Measurements from ENCODE around the gene PAPSS1.
"Not testable (repeated sequence)": the region's sequence is repeated elsewhere in the genome, so short reads cannot be mapped to it uniquely, and the experiment has no call there.

PAPSS1 gene

DNA sequence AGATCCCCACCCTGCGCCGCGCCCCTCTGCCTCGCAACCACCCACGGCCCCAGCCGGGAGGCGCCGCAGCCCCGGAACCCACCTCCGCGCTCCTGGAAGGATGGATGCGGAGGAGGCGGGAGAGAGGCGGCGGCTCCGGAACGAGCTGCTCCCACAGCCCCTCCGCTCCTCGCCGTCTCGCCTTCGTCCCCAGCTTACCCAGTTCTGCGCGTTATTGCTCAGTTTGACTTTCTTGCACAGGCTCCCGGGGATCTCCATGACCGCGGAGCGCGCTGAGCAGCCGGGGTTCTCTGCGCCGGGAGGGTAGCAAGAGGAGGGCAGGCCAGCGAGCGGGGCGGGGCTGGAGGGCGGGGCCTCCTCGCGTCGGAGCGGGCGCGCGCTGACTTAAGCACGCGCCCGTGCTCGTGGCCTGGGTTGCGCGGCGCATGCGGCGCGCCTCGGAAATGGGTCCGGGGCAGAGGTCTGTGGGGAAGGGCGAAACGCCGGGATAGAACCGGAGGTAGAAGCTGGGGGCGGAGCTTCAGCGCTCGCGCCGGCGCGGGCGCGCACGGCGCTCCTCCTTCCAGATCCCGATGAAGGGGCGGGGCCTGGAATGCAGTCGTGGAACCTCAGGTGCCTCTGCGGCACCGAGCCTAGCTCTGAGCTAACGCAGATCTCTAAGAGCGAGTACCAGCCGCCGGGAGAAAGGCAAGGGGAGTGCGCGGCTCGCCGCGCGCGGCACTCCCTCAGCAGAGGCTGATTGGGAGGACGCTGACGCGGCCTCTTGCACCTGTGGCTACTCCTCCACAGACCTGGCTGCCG lies at the start of gene PAPSS1:
PAPSS1 (minus strand) TSS at position 313 of the 801 bp plus-strand sequence; CDS start at position 258, 55 bp downstream.
- peak; percentile 83 to 95 (median 91) for DNase-seq (ENCODE audit: low read depth in 3 of 3)

DNA sequence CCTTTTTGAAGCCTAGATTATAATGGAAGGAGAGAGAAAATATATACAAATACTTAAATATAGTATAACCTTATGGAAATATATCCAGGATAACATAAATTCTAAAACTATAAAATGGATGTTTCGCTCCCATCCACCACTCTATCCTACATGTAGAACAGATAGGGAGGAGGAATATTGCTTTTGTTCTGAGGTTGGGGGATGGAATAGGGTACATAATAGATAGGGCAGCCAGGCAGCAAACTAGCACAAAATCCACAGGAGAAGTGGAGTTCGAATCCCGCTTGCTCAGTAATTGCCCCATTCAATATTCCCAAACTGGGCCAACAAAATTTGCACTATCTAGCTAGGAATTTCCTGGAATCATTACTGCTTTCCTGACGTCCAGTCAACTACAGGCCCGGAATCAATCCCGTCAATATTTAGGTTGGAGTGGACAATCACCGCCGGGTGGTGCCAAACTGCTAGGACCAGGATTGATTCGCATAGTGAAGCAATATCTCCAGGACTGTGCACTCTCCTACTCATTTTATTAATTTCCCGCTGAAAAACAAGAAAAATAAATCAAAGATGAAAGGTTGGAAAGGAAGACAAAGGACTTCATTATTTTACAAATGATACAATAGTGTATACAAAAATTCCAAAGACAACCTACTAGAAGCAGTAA lies 40.4 kb upstream of the PAPSS1 start:
- DNase-seq (ENCODE audit: low read depth in 3 of 3): no peak

DNA sequence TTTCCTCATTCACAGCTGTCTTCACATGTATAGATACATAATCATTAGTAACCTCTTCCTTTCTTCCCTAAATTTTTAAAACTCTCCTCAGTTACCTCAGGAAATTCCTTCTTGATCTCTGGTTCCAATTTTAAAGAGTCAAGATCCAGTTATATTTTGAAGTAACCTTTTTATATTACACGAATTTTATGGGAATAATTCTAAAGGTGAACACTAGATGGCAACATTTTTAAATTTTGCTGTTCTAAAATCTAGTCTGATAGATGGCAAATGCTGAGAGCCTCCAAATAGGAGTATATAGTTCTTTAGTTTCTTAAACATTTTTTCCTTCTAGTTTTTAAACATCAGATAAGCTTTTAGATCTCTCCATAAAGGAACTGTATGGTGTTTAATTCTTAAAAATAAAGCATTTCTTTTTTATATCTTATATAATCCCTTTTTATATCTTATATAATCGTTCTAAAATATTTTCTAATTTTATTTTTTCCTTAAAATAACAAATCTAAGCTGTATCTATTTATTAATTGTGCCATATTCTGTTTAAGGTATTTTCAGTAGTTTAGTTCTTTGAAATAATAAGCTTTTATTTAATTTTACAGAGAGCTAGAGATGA lies 37.9 kb upstream of the PAPSS1 start:
- DNase-seq (ENCODE audit: low read depth in 3 of 3): no peak

DNA sequence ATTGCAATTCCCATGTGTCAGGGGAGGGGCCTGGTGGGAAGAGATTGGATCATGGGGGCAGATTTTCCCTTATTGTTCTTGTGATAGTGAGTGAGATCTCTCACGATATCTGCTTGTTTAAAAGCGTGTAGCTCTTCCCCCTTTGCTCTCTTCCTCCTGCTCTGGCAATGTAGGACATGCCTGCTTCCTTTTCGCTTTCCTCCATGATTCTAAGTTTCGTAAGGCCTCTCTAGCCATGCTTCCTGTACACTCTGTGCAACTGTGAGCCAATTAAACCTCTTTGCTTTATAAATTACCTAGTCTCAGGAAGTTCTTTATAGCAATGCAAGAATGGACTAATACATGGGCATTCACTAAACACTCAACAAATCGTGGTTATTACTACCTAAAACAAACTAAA lies 37.2 kb upstream of the PAPSS1 start:
- no peak for DNase-seq (ENCODE audit: low read depth in 3 of 3)

DNA sequence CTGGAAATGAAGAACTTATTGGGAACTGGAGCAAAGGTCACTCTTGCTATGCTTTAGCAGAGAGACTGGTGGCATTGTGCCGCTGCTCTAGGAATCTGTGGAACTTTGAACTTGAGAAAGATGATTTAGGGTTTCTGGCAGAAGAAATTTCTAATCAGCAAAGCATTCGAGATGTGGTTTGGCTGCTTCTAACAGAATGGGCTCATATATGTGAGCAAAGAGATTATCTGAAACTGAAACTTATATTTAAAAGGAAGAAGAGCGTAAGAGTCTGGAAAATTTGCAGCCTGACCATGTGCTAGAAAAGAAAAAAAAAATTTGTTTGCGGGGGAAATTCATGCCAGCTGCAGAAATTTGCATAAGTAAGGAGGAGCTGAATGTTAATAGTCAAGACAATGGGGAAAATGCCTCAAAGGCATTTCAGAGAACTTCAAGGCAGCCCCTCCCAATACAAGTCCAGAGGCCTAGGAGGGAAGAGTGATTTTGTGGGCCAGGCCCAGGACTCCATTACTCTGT lies 35.9 kb upstream of the PAPSS1 start:
- no peak for DNase-seq (ENCODE audit: low read depth in 3 of 3)

DNA sequence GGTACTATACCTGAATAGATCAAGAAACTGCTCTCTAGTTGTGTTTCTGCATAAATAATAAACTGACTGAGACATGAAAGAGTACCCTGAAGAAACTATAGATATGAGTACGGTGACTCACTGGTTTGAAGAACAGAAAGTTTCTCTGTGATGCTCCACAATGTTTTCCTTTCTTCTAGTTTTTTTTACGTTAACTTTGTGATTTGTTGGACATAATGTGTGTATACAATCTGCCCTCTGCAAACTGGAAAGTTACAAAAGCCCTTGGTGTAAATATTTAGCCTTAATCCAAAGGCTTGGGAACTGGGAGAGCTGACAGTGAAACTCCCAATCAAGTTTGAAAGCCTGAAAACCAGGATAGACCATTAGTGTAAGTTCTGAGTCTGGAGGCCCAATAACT lies 31.6 kb upstream of the PAPSS1 start:
- no peak for DNase-seq (ENCODE audit: low read depth in 3 of 3)

DNA sequence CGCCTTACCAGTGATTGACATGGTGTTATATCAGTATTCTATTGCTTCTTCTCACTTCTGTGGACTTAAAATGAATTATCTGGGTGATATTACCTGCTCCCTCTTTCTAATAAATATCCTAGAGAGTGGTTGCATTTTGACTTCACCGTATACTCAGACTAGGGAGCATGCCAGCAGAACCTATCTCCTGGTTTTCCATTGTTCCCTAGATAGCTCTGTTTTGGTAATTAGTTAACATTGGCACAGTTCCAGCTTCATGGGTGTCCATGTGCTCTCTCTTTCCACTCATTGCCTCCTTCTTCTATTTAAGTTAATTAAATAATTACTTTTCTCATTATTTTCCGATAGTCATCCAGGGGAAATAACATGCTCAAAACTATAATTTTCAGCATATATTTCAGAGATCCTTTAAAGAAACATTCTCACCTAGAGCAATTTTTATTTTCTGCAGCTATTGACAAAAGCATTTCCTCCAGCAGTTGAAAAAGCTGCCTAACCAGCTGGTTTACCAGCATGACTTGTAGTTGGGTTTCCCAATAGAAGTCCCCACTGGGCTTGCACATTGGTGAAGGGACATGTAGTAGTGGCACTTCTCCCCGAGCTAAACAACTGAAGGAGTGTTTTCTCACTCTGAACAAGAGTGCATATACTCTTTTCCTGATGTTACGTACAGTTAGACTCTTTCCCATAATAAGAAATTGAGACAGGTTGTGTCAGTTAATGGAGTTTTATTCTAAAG lies 27.9 kb upstream of the PAPSS1 start:
- no peak for DNase-seq (ENCODE audit: low read depth in 3 of 3)

DNA sequence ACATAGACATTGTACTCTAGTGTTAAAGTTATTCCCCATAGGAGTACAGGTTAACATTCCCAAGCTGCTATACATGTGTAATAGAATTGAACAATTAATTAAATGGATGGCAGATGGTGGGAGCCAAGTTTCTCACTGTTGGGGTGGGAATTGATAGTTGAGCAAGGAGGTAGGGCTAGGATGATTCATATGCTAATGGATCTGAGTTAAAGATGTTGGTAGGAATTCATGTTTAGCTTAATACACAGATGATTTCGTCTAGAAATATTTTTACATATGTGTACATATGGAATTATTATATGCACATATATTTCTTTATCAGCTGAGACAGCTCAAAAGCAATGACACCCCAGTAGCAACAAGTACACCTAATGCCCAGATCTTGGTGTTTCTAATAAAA lies 26.1 kb upstream of the PAPSS1 start:
- DNase-seq (ENCODE audit: low read depth in 3 of 3): no peak

DNA sequence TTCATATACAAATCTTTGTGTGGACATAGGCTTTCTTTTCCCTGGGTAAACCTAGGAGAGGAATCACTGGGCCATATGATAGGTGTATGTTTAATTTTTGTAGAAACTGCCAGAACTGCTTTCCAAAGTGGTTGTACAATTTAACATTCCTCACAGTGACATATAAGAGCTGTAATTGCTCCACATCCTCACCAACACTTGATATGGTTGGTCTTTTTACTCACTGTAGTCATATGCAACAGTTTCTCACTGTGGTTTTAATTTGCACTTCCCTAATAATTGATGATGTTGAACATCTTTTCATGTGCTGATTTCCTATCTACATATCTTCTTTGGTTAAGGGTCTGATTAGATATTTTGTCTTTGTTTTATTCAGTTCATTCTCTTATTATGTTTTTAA lies 24.5 kb upstream of the PAPSS1 start:
- DNase-seq (ENCODE audit: low read depth in 3 of 3): no peak

DNA sequence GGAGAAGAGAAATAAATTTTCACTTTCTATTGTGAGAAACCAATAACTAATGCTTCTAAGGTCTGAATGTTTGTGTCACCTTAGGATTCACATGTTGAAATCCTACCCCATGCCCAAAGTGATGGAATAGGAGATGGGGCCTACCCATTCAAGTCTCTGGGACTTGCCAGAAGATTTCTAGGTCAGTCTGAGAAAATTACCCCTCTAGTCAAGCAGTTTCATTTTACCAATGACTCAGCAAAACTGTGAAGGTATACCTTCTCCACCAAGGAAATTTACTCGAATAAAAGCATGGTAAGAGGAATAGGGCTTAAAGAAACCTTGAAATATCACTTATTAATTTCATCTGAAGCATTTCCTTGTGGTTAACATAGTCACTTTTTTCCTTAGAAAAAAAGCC lies 23.5 kb upstream of the PAPSS1 start:
- no peak for DNase-seq (ENCODE audit: low read depth in 3 of 3)

DNA sequence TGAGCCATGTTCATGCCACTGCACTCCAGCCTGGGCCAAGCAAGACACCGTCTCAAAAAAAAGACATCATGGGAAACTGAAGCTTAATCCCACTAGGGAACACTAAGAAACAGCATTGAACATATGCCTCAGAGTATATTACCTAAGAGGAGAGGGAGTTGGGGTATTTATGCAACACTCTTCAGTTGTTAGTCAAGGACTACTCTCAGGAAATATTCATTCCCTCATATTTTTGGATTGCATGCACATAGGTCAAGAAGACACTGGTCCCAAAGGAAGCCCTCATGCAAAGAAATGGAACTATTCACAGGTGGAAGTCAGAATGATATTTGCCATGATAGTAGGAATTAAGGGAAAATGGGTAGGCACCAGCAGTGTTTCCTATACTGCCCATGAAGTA lies 22.8 kb upstream of the PAPSS1 start:
- no peak for DNase-seq (ENCODE audit: low read depth in 3 of 3)

DNA sequence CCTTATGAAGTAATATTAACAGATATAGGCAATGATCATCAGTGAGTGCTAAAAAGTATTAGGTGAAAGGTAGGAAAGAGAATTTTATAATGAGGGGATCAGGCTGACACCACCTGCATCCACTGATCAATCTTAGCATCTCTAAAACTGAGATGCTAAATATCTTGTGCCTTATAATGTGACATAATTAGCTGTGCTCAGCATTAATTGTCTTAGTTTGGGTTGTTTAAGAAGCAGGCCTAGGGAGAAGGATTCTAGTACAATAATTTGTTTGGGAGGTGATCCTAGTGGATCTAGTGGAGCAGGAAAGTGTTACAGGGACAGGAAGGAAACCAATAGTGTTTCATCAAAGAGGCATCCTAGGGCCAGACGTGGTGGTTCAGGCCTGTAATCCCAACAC lies 22.2 kb upstream of the PAPSS1 start:
- no peak for DNase-seq (ENCODE audit: low read depth in 3 of 3)

DNA sequence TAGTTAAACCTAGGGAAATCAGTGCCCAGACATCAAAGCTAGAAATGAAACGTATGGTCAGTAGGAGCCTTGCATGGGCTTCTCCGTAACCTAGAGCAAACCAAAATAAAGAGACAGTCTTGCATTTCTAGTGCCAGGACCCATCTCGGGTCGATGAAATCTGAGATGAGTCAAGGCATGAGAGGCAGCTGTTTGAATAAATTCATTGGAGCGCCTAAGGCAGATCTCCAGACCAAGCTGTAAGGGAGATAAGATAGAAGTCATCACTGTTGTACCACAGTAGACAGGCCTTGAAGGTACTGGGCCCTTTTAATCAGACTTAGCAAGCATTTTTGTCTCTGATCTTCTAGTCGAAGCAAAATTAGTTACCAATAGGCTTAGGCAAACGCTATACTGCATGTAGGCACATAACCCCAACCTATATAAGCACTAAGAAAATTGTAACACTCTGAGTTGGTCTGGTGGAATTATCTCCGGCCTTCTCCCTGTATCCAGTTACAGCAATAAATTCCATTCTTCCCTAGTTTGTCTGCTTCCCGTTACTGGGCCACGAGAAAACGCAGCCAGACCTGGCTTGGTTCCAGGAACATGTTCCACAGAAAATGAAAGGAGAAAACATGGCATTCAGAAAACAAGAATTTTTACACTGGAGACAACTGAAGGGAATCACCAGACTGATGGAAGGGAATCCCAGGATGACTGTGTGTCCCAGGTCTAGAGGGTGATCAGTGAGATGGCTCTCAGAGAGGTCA lies 21.1 kb upstream of the PAPSS1 start:
- DNase-seq (ENCODE audit: low read depth in 3 of 3): no peak

DNA sequence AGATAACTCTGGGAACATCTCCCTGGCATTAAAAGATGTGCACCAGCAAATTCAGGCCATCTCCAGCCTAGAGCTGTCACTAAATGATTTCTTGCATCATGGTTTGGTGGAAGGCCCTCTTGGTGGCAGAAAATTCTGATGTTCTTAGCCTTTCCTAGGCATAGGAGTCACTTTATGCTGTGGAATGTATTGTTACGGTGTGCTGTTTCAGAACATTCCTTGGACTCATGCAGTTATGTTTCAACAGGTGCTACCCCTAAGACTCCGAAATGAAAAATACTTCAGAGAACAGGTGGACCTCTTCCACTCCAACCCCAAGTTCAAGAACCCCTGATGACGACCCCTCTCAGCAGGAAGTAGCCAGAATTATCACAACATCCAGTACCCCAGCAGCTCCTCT lies 20.3 kb upstream of the PAPSS1 start:
- DNase-seq (ENCODE audit: low read depth in 3 of 3): no peak

DNA sequence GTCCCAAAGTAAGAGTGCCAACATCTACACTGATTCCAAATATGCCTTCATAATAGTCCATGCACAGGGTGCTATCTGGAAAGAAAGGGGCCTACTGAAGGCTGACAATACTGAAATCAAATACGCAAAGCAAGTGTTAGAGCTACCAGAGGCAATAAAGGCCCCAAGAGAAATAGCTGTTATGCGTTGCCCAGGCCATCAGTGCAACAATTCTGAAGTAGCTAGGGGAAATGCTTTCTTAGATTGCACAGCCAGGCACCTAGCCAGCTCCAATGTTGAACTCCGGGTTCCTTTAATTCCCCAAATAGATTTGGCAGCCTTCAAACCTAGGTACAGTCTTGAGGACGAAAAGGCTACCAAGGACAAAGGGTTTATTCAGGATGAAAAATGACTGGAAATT lies 17.4 kb upstream of the PAPSS1 start:
- DNase-seq (ENCODE audit: low read depth in 3 of 3): no peak

DNA sequence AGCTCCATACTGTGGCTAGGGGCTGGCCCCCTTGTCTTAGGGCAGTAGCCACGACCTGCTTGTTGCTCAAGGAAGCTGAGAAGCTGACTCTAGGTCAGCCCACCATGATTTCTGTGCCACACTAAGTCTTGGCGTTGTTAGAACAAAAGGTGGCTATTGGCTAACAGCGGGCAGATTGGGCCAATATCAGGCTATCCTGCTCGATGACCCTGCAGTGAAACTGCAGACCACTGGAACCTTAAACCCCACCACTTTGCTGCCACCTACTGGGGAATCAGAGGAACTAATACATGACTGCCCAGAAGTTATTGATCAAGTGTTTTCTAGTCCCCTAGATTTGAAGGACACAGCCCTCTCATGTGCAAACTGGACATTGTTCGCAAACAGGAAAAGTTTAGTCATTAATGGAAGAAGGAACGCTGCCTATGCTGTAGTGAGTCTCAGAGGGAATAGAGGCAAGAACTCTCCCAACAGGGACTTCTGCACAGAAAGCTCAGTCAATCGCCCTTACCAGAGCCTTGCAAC lies 17.0 kb upstream of the PAPSS1 start:
- DNase-seq (ENCODE audit: low read depth in 3 of 3): peak in 1 of 3 donors; percentile 38

DNA sequence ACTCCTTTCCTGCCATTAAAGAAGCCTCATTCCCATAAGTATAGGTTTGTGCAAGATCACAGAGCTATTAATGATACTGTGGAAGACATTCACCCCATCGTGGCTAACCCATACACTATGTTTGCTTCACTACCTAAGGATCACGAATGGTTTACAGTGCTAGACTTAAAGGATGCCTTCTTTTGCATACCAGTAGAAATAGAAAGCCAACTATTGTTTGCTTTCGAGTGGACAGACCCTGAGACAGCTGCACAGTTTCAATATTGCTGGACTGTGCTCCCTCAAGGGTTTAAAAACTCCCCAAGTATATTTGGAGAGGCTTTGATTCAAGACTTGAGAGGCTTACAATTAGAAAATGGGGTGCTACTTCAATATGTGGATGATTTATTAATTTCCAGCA lies 16.0 kb upstream of the PAPSS1 start:
- no peak for DNase-seq (ENCODE audit: low read depth in 3 of 3)

DNA sequence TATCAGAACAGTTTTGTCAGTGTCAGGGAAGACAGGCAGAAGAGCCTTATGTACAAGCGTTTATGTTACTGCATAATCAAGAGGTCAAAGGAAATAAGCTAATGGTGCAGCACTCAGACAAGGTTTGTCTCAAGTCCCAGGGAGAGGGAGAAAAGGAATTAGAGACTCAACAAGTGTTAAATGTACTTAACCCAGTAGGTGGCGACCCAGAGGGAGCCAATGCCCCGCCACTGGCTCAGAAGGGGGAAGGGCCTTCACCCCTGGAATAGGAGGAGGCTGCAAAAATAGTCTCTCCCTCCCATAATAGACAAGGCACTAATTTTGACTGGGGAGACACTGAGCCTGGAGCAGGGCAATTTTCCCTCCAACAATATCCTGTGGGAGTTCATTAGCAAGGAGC lies 14.1 kb upstream of the PAPSS1 start:
- no peak for DNase-seq (ENCODE audit: low read depth in 3 of 3)

DNA sequence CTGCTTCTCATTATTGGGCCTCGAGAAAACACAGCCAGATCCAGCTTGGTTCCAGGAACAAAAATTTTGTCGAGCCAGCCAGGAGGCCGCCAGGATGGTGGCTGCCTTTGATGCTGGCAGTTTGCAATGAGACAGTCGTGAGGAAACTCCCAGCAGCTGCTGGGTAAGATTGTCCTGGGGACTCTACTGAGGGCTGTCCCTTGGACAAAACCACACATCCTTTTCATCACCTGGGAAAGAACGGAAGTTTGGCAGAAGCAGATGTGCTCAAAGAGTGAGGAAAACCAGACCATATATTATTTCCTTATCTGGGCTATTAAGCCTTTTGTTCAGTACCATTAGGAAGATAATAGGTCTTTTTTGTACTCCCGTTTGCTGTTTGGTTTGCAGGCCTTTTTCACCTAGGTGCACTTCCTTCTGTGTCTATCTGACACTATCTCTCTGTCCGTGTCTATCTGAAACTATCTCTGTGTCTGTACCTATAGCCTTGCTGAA lies 13.4 kb upstream of the PAPSS1 start:
- DNase-seq (ENCODE audit: low read depth in 3 of 3): no peak

DNA sequence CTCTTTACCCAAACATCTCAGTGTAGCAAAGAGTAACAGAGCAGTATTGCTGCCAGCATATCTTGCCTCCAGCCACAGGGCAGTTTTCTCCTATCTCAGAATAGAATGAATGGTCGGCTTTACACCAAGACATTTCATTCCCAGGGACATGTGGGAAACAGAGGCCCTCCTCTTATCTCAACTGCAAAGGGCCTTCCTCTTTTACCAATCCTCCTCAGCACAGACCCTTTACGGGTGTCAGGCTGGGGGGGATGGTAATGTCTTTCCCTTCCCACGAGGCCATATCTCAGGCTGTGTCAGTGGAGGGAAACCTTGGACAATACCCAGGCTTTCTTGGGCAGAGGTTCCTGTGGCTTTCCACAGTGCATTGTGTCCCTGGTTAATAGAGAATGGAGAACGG lies 9.0 kb upstream of the PAPSS1 start:
- not testable (repeated sequence) for DNase-seq (ENCODE audit: low read depth in 3 of 3)

All from stimulated activated CD4-positive, alpha-beta T cell treated with anti-CD3 and anti-CD28 coated beads, TNF-alpha, amount 100 ng/mL, for 48 hours (primary cell).